Endothelial cell of umbilical vein (primary cell): ENCODE measurements around the gene VTI1A. TPM values are rescaled to one million over a fixed set of nuclear protein-coding genes. Genes with fewer than 3 reads are reported as not detected.

ENCODE experiments used
- BruUV-seq: library from RNA; stranded (reverse); fragments of 400-500 nt; replicated peaks from 2 replicates; lab custom pipeline; 2021; lab: Mats Ljungman, UMichigan
- CTCF ChIA-PET: fragments of 300-600, 350-600 bp; sonication (Branson Sonifier 250); formaldehyde crosslinking; loops from one replicate; lab custom pipeline; 2021; ENCODE audit warnings: antibody characterized with exemption, inconsistent platforms; lab: Charles Lee
- POLR2A ChIA-PET: fragments of 300-600, 350-600 bp; sonication (Branson Sonifier 250); formaldehyde crosslinking; loops from one replicate; lab custom pipeline; 2021; ENCODE audit warnings: antibody characterized with exemption, inconsistent platforms; lab: Charles Lee
- DNase-seq: peaks from one replicate; pipeline ENCODE4 v3.0.0-alpha.2; 2011; ENCODE audit warnings: low read depth, low spot score
- FAIRE-seq: peaks from 2 replicates; lab custom pipeline; 2011; peaks lifted over from hg19 to GRCh38; lab: Jason Lieb, UNC
- H2AFZ ChIP-seq: 2 replicates; pipeline ENCODE4 v1.6.0; 2012; ENCODE audit warnings: low read depth, low read length, control low read depth, inconsistent platforms
- H3K27ac ChIP-seq: 2 replicates; pipeline ENCODE4 v1.5.1; 2011; ENCODE audit warnings: low read depth, mild to moderate bottlenecking, control low read depth, low read length, moderate library complexity; ENCODE audit not compliant: insufficient read depth
- H3K27me3 ChIP-seq, 2 experiments: 2 replicates each; pipeline versions ENCODE4 v1.6.0 to v1.6.1; 2011; ENCODE audit warnings: low read length in 2 of 2, mixed read lengths in 1 of 2; ENCODE audit not compliant: control insufficient read depth in 2 of 2, insufficient read depth in 2 of 2
- H3K36me3 ChIP-seq, 2 experiments: 2 replicates in 1 of 2; 3 replicates in 1 of 2; pipeline ENCODE4 v1.5.1; 2011; ENCODE audit warnings: low read length in 2 of 2, mild to moderate bottlenecking in 1 of 2, moderate library complexity in 1 of 2; ENCODE audit not compliant: control insufficient read depth in 2 of 2, insufficient read depth in 2 of 2; ENCODE audit errors: extremely low read depth in 1 of 2
- H3K4me1 ChIP-seq: 3 replicates; pipeline ENCODE4 v1.5.1; 2011; ENCODE audit warnings: mild to moderate bottlenecking, low read length; ENCODE audit not compliant: control insufficient read depth, insufficient read depth; ENCODE audit errors: extremely low read depth
- H3K4me2 ChIP-seq: 2 replicates; pipeline ENCODE4 v1.6.1; 2011; ENCODE audit warnings: low read length, control low read depth, mixed read lengths; ENCODE audit not compliant: insufficient read depth
- H3K4me3 ChIP-seq, 3 experiments: fragments of 200-600 bp in 1 of 3; sonication (generic), shearing (Covaris generic) in 1 of 3; replicated peaks in 1 of 3; 2 replicates each; pipeline ENCODE4 v1.5.1; 2011 to 2016; ENCODE audit warnings: control low read depth in 3 of 3, low read length in 3 of 3, mild to moderate bottlenecking in 2 of 3, inconsistent platforms in 1 of 3, low read depth in 1 of 3, moderate library complexity in 1 of 3; ENCODE audit not compliant: insufficient read depth in 1 of 3
- H3K79me2 ChIP-seq: 2 replicates; pipeline ENCODE4 v1.6.0; 2012; ENCODE audit warnings: low read length, inconsistent platforms; ENCODE audit not compliant: control insufficient read depth, insufficient read depth
- H3K9ac ChIP-seq: replicated peaks from 2 replicates; pipeline ENCODE3; 2011; ENCODE audit warnings: low read length, control low read depth; ENCODE audit not compliant: insufficient read depth; ENCODE audit errors: extremely low read depth
- H3K9me1 ChIP-seq: replicated peaks from 3 replicates; pipeline ENCODE4 v1.6.0; 2011; ENCODE audit warnings: mild to moderate bottlenecking, low read length; ENCODE audit not compliant: control insufficient read depth, insufficient read depth; ENCODE audit errors: extremely low read depth
- H3K9me3 ChIP-seq: replicated peaks from 2 replicates; pipeline ENCODE4 v1.5.1; 2012; ENCODE audit warnings: low read length, inconsistent platforms; ENCODE audit not compliant: control insufficient read depth, insufficient read depth
- H4K20me1 ChIP-seq: replicated peaks from 2 replicates; pipeline ENCODE3; 2011; ENCODE audit warnings: mild to moderate bottlenecking, low read length; ENCODE audit not compliant: control insufficient read depth, insufficient read depth; ENCODE audit errors: extremely low read depth
- CTCF ChIP-seq, 2 donors: IDR thresholded peaks; 1 replicate in 1 of 2; 2 replicates in 1 of 2; pipeline ENCODE4 v1.5.1; 2011; ENCODE audit warnings: low read length in 2 of 2, mild to moderate bottlenecking in 2 of 2, moderate library complexity in 2 of 2, control low read depth in 1 of 2, inconsistent platforms in 1 of 2, low read depth in 1 of 2; ENCODE audit not compliant: insufficient read depth in 1 of 2; ENCODE audit errors: extremely low read depth in 1 of 2
- EZH2 ChIP-seq: IDR thresholded peaks from 2 replicates; pipeline ENCODE4 v1.6.1; 2012; ENCODE audit warnings: borderline replicate concordance, low read depth, mild to moderate bottlenecking, moderate library complexity, low read length, inconsistent platforms; ENCODE audit not compliant: severe bottlenecking
- FOS ChIP-seq: IDR thresholded peaks from 2 replicates; pipeline ENCODE4 v1.6.1; 2011; ENCODE audit warnings: mild to moderate bottlenecking, low read length, moderate library complexity, borderline replicate concordance; ENCODE audit not compliant: insufficient read depth
- GATA2 ChIP-seq: IDR thresholded peaks from 2 replicates; pipeline ENCODE4 v1.7.0; 2011; ENCODE audit warnings: low read depth, mild to moderate bottlenecking, moderate library complexity, mixed read lengths, low read length; ENCODE audit not compliant: insufficient read length, insufficient read depth
- JUN ChIP-seq: IDR thresholded peaks from 2 replicates; pipeline ENCODE4 v1.6.1; 2011; ENCODE audit warnings: borderline replicate concordance, low read depth; ENCODE audit not compliant: insufficient read length, insufficient read depth
- MAX ChIP-seq: IDR thresholded peaks from 2 replicates; pipeline ENCODE4 v1.6.1; 2011; ENCODE audit not compliant: insufficient read depth, insufficient read length
- MYC ChIP-seq: IDR thresholded peaks from one replicate; pipeline ENCODE4 v1.6.1; 2011; ENCODE audit warnings: mild to moderate bottlenecking, low read depth, low read length
- POLR2A ChIP-seq: IDR thresholded peaks from 2 replicates; pipeline ENCODE4 v1.6.1; 2012; ENCODE audit warnings: low read depth, mild to moderate bottlenecking, control low read depth, low read length
- POLR2AphosphoS5 ChIP-seq: IDR thresholded peaks from 2 replicates; pipeline ENCODE4 v1.6.1; 2012; ENCODE audit warnings: low read depth, mild to moderate bottlenecking, control low read depth, low read length, moderate library complexity; ENCODE audit not compliant: insufficient read depth
- dilution Hi-C: fragments of 300-500 bp; cut with MboI; formaldehyde crosslinking; loops from one replicate; pipeline ENCODE4 v1.15.0; 2019; ENCODE audit warnings: low sequenced_read_pairs; ENCODE audit not compliant: extremely low pct_ligation_motif_present
- intact Hi-C: fragments of 100-400 bp; cut with micrococcal nuclease; formaldehyde crosslinking; loops from one replicate; pipeline ENCODE4 v1.10.0; 2022
- polyA plus RNA-seq, 4 experiments: library from polyadenylated mRNA; depleted of rRNA in 3 of 4; stranded (reverse) in 3 of 4; unstranded in 1 of 4; fragments of >200 nt; gene quantifications; 2 replicates each; pipeline versions ENCODE4 v1.2.1 to v1.2.3, GENCODE V29; 2011 to 2012; ENCODE audit warnings: missing spikeins in 1 of 4
- total RNA-seq: library from RNA; stranded (reverse); gene quantifications from 2 replicates; pipeline ENCODE4 v1.2.3, GENCODE V29; 2021

The VTI1A gene
- total and polyA plus RNA-seq, 2 donors (not counting 3 experiments of a cell fraction or from before 2014, with no cell fraction given) = 10.8 to 35.6 TPM

- Histone ChIP-seq H2AFZ (no peak overlapping the region), H3K9me1 (no peaks in the 10 kb centered on the region), H3K79me2 (no peaks in the 10 kb centered on the region), H4K20me1 (no peaks in the 10 kb centered on the region), H3K4me2 (no peak overlapping the region), H3K27me3 (no peaks in the 10 kb centered on the region), H3K4me3 (no peak overlapping the region), H3K9ac (no peak overlapping the region), H3K4me1 (no peaks in the 10 kb centered on the region), H3K36me3 (no peaks in the 10 kb centered on the region), H3K27ac (no peak overlapping the region), H3K9me3 (no peaks in the 10 kb centered on the region)
- DNase-seq (no peak), FAIRE-seq (no peak)
- ChIA-PET POLR2A (interaction anchor here (0.7 kb wide), 1 partner anchor 54 kb away, joined by 17 read pairs; no protein-coding TSS in a partner anchor), CTCF (no interaction called here)
- dilution Hi-C loops = no loop called here
- no TSS peak for BruUV-seq
- intact Hi-C loops = no loop called here
- TF ChIP-seq GATA2 (no peak), MAX (no peak), POLR2AphosphoS5 (no peak), CTCF (IDR thresholded peaks at IDR 0.05; ENCODE audit: extremely low read depth in 1 of 2, insufficient read depth in 1 of 2, low read depth in 1 of 2, low read length in 2 of 2) (no peak), FOS (no peak), JUN (no peak), EZH2 (no peak), POLR2A (no peak), MYC (no peak)
Observed at GRCh38 chr10:112805254-112805590, 358.2 kb downstream of the VTI1A start.
